H1 (cell line): Measurements from ENCODE around the gene KDM6A.

Experiments
- ATF2 ChIP-seq: IDR thresholded peaks from 2 replicates; pipeline ENCODE4 v1.6.1; 2012; ENCODE audit warnings: low read length, inconsistent platforms
- BRCA1 ChIP-seq: IDR thresholded peaks from 2 replicates; pipeline ENCODE4 v1.6.1; 2012; ENCODE audit warnings: low read depth, low read length, improper control_type of control experiment
- CBX8 ChIP-seq: fragments of 300-800, 300-1000 bp; sonication (generic); IDR thresholded peaks from 2 replicates; pipeline ENCODE4 v1.7.1; 2016; ENCODE audit warnings: low read depth, low read length, borderline replicate concordance
- CHD1 ChIP-seq: IDR thresholded peaks from 2 replicates; pipeline ENCODE4 v1.6.1; 2012; ENCODE audit warnings: low read depth, low read length, improper control_type of control experiment
- CTCF ChIP-seq, 3 experiments: IDR thresholded peaks; 1 replicate in 2 of 3; 2 replicates in 1 of 3; pipeline versions ENCODE4 v1.5.1 to v1.6.1; 2011; ENCODE audit warnings: low read length in 3 of 3, mild to moderate bottlenecking in 3 of 3, inconsistent platforms in 2 of 3, low read depth in 1 of 3, moderate library complexity in 1 of 3; ENCODE audit not compliant: insufficient read depth in 1 of 3; ENCODE audit errors: control extremely low read depth in 1 of 3
- E2F6 ChIP-seq: IDR thresholded peaks from 2 replicates; pipeline ENCODE4 v1.6.1; 2012; ENCODE audit warnings: inconsistent platforms
- EP300 ChIP-seq, 2 experiments: IDR thresholded peaks; 1 replicate in 1 of 2; 2 replicates in 1 of 2; pipeline ENCODE4 v1.6.1; 2011 to 2012; ENCODE audit warnings: low read depth in 2 of 2, low read length in 2 of 2, mild to moderate bottlenecking in 2 of 2, borderline replicate concordance in 1 of 2, inconsistent platforms in 1 of 2, moderate library complexity in 1 of 2
- EZH2 ChIP-seq: fragments of 200-600 bp; sonication (generic); IDR thresholded peaks from 2 replicates; pipeline ENCODE4 v1.7.1; 2012; ENCODE audit warnings: low read depth, mild to moderate bottlenecking, moderate library complexity, low read length, inconsistent platforms; ENCODE audit not compliant: severe bottlenecking
- HDAC2 ChIP-seq, 2 experiments: fragments of 300-600 bp in 1 of 2; sonication (generic) in 1 of 2; IDR thresholded peaks; 2 replicates each; pipeline ENCODE4 v1.6.1; 2011 to 2012; ENCODE audit warnings: low read depth in 2 of 2, low read length in 2 of 2, mild to moderate bottlenecking in 2 of 2, moderate library complexity in 2 of 2, borderline replicate concordance in 1 of 2, inconsistent platforms in 1 of 2
- JUND ChIP-seq: IDR thresholded peaks from 2 replicates; pipeline ENCODE4 v1.6.1; 2011; ENCODE audit warnings: mild to moderate bottlenecking, improper control_type of control experiment, low read length
- POLR2A ChIP-seq, 2 experiments: IDR thresholded peaks; 1 replicate in 1 of 2; 2 replicates in 1 of 2; pipeline ENCODE4 v1.6.1; 2011; ENCODE audit warnings: low read depth in 2 of 2, low read length in 2 of 2, mild to moderate bottlenecking in 2 of 2; ENCODE audit errors: control extremely low read depth in 1 of 2
- POLR2AphosphoS5 ChIP-seq: IDR thresholded peaks from 2 replicates; pipeline ENCODE4 v1.6.1; 2011; ENCODE audit warnings: low read depth, low read length
- RAD21 ChIP-seq, 2 experiments: IDR thresholded peaks in 1 of 2; conservative IDR thresholded peaks in 1 of 2; 2 replicates each; pipeline ENCODE4 v1.6.1; 2011; ENCODE audit warnings: low read depth in 2 of 2, low read length in 2 of 2, improper control_type of control experiment in 1 of 2, inconsistent platforms in 1 of 2, mild to moderate bottlenecking in 1 of 2, moderate library complexity in 1 of 2
- YY1 ChIP-seq: IDR thresholded peaks from 2 replicates; pipeline ENCODE4 v1.6.1; 2011; ENCODE audit warnings: low read depth, mild to moderate bottlenecking, low read length

GRCh38 chrX:44974451-44974850 lies 101.5 kb downstream of the KDM6A start:
- TF ChIP-seq BRCA1 = no peak
- no peak for TF ChIP-seq CTCF (IDR thresholded peaks at IDR 0.05; ENCODE audit: control extremely low read depth in 1 of 3, insufficient read depth in 1 of 3, low read depth in 1 of 3, low read length in 3 of 3)
- no peak for TF ChIP-seq POLR2A (IDR thresholded peaks at IDR 0.05; ENCODE audit: control extremely low read depth in 1 of 2, low read depth in 2 of 2, low read length in 2 of 2)
- no peak for TF ChIP-seq ATF2
- TF ChIP-seq POLR2AphosphoS5 = no peak
- TF ChIP-seq CBX8 = no peak
- no peak for TF ChIP-seq EZH2
- TF ChIP-seq RAD21 (IDR thresholded peaks at IDR 0.05 in 1 of 2, conservative IDR thresholded peaks at IDR 0.05 in 1 of 2; ENCODE audit: low read depth in 2 of 2, low read length in 2 of 2) = no peak
- no peak for TF ChIP-seq E2F6
- TF ChIP-seq EP300 (IDR thresholded peaks at IDR 0.05; ENCODE audit: borderline replicate concordance in 1 of 2, low read depth in 2 of 2, low read length in 2 of 2) = no peak
- TF ChIP-seq JUND = no peak
- TF ChIP-seq CHD1 = no peak
- TF ChIP-seq HDAC2 (IDR thresholded peaks at IDR 0.05; ENCODE audit: borderline replicate concordance in 1 of 2, low read depth in 2 of 2, low read length in 2 of 2) = no peak
- no peak for TF ChIP-seq YY1
